HG03565 (cell line): ENCODE data around the gene EXD3.

ENCODE experiments used
- ATAC-seq: cut with Tn5 transposase; IDR thresholded peaks from one replicate; pipeline ENCODE4 v1.9.1; 2021; ENCODE audit warnings: mild to moderate bottlenecking, moderate library complexity; ENCODE audit not compliant: unreplicated experiment

Gene EXD3

GRCh38 chr9:137369061-137369787, 53.7 kb downstream of the EXD3 start:
- no peak for ATAC-seq

DNA sequence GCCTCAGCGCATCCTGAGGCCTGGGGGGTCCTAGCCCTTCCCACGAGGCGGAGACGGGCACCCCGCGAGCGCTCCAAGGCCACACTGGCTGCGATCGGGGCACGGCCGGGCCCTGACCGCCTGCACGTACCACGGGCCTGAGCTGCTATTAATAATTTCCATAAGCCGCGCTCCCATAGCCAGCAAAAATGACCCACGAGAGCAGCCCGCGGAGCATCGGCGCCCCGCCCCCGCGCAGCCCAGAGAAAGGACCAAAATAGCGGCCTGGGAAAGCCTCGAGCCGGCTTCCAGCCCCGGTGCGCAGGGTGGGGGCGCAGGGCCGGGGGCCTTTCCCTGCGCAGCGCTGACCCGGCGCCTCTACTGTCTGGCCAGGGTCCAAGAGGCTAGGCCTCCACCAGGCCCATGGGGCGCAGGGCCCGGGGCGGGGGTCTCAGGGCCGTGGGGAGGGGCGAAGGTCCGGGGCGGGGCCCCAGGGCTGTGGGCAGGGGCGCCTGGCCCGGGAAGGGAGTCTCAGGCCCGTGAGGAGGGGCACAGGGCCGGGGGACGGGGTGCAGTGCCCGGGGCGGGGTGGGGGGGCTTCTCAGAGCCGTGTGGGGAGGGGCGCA, 54.4 kb downstream of the EXD3 start:
- ATAC-seq = no peak

- ATAC-seq = no peak
Observed at GRCh38 chr9:137367506-137368430, 55.2 kb downstream of the EXD3 start.

GRCh38 chr9:137366891-137367381, 56.0 kb downstream of the EXD3 start:
- ATAC-seq = no peak

- ATAC-seq = no peak
Observed at GRCh38 chr9:137366445-137366810, 56.5 kb downstream of the EXD3 start.

- ATAC-seq = no peak
Observed at GRCh38 chr9:137365552-137366444, 57.2 kb downstream of the EXD3 start.

DNA sequence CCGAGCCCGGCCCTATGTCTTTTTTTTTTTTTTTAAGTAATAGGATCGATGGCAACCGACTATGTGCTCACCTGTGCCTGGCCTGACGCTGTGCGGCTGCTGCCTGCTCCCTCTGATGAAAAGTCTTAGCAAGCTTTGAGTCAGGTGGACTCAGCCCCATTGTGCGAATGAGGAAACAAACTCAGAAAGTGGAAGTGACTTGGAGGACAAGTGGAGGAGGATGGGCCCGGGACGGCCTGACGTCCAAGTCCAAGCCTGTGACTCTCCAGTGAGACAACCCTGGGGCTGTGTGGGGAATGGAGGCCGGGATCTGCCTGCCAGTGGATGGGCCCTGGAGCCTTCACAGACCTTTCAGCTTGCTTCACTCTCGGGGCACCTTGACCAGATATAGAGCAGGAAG, 57.9 kb downstream of the EXD3 start:
- no peak for ATAC-seq

GRCh38 chr9:137359850-137360249, 63.1 kb downstream of the EXD3 start:
- ATAC-seq = no peak

DNA sequence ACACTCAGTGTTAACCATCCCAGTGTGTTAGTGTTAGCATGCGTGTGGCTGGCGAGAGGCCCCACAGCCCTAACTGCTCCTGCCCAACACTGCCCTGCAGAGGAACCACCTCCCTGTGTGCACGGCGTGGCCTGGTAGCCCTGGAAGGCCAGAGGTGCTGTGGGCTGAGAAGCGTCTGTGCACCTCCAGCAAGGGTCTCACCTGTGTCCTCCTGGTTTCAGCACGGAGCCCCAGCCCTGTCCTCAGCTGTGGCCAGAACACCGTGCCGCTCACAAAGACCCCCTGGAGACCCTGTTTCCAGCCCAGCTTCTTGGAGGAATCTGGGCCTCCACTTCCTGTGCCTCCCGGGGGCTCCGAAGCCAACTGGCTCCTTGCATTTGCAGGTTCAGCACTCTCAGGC, 64.8 kb downstream of the EXD3 start:
- no peak for ATAC-seq

DNA sequence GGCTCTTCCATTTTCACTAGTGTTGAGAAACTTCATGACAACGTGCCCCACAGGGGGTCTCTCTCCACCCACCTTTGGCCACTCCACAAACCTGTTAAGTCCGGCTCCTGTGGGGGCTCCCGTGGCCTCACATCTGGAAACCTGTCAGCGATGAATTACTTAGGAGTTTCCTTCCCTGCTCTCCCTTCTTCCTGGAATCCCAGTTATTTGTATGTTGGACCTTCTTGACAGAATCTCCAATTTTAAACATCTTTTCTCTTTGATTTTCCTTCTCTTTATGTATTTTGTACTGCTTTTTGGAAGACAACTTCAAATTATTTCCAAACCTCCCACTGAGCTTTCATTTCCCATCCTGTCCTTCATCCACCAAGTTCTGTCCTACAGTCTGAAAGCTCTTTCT, 65.8 kb downstream of the EXD3 start:
- no peak for ATAC-seq

GRCh38 chr9:137355761-137356365, 67.1 kb downstream of the EXD3 start:
- ATAC-seq = no peak

DNA sequence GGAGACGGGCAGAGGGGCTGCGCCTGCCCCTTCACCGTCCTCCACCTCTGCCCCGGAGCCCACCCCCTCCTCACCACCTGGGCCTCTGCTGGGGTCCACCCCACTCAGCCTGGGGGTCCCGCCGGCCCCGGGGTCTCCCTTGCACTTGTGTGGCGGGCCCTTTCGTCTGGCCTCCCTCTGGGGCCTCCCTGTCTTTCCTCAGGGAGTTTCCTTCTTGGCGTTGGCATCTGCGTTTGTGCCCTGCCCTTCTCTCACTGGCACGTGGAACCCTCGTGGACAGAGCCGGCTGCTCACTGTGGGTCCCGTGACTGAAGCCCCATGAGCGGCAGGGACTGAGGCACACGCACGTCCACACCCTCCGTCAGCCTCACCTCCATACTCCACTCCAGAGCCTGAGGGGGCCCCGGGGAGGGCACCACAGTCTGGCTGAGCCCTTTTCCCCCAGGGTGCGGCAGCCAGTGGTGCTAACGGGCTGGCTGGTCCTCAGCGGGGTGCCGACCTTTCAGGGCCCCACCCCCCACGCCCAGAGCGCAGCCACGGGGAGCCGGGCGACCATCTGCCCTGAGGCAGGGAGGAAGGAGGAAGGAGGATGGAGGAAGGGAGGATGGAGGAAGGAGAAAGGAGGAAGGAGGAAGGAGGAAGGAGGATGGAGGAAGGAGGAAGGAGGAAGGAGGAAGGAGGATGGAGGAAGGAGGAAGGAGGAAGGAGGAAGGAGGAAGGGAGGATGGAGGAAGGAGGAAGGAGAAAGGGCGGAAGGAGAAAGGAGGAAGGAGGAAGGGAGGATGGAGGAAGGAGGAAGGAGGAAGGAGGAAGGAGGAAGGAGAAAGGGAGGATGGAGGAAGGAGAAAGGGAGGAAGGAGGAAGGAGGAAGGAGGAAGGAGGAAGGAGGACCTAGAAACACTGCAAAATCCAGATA, 67.9 kb downstream of the EXD3 start:
- no peak for ATAC-seq

DNA sequence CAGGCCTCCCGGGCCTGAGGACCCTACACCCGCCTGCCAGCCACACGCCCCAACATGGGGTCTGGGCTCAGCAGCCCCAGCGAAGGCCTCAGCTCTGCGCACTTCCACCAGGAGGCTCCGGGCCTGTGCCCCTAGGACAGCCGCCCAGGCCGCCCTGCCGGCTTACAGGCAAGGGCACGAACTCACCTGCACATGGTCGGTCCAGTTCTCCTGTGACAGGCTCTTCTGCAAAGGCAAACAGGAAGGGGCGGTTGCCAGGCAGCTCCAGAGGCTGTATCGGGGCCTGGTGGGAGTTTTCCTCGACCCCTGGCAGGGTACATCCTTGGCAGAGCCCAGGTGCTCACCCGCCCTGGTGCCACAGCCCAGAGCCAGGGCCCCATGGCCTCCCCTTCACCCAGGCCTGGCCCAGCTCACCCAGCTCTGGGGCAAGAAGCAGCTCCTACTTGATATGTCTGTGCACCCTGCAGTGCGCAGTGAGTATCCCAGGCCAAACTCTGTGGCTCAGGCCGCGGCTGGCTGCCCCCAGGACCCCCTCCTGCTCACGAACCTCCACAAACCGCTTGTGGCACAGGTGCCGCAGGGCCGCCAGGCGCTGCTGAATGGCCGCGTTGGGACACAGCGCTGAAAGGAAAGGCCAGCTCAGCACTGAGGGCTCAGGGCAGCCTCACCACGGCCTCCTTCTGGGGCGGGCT, 68.7 kb downstream of the EXD3 start:
- ATAC-seq = no peak

GRCh38 chr9:137353223-137354152, 69.5 kb downstream of the EXD3 start:
- ATAC-seq = no peak

DNA sequence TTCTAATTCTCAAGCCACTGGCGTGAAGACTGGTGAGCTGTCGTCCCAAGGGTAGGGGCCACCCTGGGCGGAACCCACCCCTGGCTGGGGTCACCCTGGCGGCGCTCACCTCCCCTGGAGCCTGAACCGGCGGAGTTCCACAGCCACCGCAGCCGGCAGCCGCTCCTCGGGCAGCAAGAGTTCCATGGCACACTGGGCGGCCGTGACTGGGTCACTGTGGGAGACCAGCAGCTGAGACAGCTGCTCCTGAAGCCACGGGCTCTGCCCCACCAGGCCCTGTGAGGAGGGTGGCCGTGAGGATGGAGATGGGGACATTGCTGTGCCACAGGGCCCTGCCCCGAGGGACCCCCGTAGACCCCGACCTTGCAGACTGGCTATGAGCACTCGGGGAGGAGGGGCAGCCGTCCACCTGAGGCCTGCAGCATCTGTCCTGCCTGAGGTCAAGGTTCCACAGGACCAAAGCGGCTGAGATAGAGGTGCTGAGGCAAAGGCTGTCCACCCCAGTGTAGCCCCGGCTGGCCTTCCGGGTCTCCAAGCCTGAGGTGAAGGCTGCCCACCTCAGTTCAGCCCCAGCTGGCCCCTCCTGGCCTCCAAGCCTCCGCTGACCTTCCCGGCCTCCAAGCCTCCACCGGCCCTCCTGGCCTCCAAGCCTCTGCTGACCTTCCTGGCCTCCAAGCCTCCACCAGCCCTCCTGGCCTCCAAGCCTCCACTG, 70.3 kb downstream of the EXD3 start:
- no peak for ATAC-seq

DNA sequence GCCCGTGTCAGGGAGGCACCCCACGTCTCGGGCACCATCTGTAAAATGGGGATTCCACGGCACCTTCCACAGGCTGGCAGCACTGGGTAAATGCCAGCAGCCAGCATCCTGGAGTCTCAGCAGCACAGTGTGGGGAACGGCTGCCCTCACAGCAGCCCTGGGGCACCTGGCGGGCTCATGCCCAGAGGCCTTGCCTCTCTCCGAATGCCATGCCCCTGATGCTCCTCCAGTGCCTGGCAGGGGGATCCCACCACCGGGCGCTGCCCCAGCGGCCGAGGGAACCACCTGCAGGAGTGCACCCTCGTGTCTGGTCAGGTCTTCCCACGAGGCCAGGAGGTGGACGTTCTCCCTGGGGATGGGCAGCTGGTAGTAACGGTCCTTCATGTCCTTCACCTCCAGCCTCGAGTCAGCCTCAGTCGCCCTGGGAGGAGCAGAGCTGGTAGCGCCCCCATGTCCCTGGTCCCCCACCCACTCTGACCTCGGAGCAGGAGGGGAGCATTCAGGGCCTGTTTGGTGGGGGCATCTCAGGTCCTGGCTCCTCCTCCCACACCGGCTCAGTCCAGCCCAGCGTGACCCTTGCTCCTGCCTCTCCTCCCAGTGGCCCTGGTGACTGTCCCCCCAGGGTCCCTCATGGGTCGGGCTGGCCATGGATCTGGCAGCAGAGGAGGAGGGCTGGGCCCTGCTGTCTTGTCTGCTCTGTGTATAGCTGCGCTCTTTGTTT, 71.0 kb downstream of the EXD3 start:
- no peak for ATAC-seq
